ENCODE measurements around the gene FAM20C.

FAM20C gene

GRCh38 chr7:297611-298374, 105.4 kb downstream of the FAM20C start:
- ChIA-PET CTCF (interaction anchor here (0.6 kb wide), 2 partner anchors 8 to 881 kb away, joined by 3 read pairs; no protein-coding TSS in a partner anchor), POLR2A (no interaction called here)
- no peaks in the 10 kb centered on the region for H3K36me3 ChIP-seq (ENCODE audit: control insufficient read depth in 2 of 2, insufficient read depth in 1 of 2, low read length in 2 of 2)
- H3K9me3 ChIP-seq (ENCODE audit: control insufficient read depth, insufficient read depth, low read depth, low read length): no peaks in the 10 kb centered on the region
- no peak overlapping the region for H3K4me3 ChIP-seq (ENCODE audit: low read depth, low read length)
- no peaks in the 10 kb centered on the region for H3K4me1 ChIP-seq (ENCODE audit: control insufficient read depth, insufficient read depth, low read length)
- no peak for TF ChIP-seq ZNF510 (tag by site-specific recombination; IDR thresholded peaks at IDR 0.05; ENCODE audit: insufficient replicate concordance)
- no peak for TF ChIP-seq EGR2 (tag by site-specific recombination; IDR thresholded peaks at IDR 0.05; ENCODE audit: low read depth)
- TF ChIP-seq, protein P1, sequence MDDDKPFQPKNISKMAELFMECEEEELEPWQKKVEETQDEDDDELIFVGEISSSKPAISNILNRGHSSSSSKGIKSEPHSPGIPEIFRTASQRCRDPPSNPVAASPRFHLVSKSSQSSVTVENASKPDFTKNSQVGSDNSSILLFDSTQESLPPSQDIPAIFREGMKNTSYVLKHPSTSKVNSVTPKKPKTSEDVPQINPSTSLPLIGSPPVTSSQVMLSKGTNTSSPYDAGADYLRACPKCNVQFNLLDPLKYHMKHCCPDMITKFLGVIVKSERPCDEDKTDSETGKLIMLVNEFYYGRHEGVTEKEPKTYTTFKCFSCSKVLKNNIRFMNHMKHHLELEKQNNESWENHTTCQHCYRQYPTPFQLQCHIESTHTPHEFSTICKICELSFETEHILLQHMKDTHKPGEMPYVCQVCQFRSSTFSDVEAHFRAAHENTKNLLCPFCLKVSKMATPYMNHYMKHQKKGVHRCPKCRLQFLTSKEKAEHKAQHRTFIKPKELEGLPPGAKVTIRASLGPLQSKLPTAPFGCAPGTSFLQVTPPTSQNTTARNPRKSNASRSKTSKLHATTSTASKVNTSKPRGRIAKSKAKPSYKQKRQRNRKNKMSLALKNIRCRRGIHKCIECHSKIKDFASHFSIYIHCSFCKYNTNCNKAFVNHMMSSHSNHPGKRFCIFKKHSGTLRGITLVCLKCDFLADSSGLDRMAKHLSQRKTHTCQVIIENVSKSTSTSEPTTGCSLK (tag by site-specific recombination; IDR thresholded peaks at IDR 0.05): no peak
- no peak for TF ChIP-seq ZNF366 (tag by site-specific recombination; conservative IDR thresholded peaks at IDR 0.05)
- H3K27ac ChIP-seq (ENCODE audit: extremely low read depth, low read depth, low read length): no peak overlapping the region

DNA sequence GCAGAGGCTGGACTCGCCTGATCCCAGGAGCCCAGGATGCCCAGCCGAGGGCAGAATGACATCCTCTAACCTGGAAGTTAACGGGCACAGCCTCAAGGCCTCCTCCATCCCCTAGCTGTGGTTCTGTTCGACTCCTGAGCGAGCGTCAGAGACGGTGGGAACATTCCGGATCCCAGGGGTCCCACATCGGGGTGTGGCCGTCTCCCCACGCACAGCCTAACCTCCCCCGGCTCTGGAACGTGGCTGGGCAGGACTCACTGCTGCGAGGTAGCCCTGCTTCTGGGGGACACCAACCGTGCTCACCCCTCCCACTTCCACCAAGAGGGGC, 106.0 kb downstream of the FAM20C start:
- H3K27ac ChIP-seq (ENCODE audit: extremely low read depth, low read depth, low read length): no peak overlapping the region
- TF ChIP-seq ZNF274 (IDR thresholded peaks at IDR 0.05; ENCODE audit: low read length): no peak
- TF ChIP-seq ZNF274 (tag by site-specific recombination; IDR thresholded peaks at IDR 0.05; ENCODE audit: borderline replicate concordance): no peak
- no peak for TF ChIP-seq ZNF184 (tag by site-specific recombination; IDR thresholded peaks at IDR 0.05)
- TF ChIP-seq, protein P2, sequence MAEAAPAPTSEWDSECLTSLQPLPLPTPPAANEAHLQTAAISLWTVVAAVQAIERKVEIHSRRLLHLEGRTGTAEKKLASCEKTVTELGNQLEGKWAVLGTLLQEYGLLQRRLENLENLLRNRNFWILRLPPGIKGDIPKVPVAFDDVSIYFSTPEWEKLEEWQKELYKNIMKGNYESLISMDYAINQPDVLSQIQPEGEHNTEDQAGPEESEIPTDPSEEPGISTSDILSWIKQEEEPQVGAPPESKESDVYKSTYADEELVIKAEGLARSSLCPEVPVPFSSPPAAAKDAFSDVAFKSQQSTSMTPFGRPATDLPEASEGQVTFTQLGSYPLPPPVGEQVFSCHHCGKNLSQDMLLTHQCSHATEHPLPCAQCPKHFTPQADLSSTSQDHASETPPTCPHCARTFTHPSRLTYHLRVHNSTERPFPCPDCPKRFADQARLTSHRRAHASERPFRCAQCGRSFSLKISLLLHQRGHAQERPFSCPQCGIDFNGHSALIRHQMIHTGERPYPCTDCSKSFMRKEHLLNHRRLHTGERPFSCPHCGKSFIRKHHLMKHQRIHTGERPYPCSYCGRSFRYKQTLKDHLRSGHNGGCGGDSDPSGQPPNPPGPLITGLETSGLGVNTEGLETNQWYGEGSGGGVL (tag by site-specific recombination; IDR thresholded peaks at IDR 0.05): no peak
- TF ChIP-seq ZNF341 (tag by site-specific recombination; IDR thresholded peaks at IDR 0.05; ENCODE audit: low read depth): no peak
- TF ChIP-seq, protein P3, sequence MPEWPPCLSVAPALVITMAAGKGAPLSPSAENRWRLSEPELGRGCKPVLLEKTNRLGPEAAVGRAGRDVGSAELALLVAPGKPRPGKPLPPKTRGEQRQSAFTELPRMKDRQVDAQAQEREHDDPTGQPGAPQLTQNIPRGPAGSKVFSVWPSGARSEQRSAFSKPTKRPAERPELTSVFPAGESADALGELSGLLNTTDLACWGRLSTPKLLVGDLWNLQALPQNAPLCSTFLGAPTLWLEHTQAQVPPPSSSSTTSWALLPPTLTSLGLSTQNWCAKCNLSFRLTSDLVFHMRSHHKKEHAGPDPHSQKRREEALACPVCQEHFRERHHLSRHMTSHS (tag by site-specific recombination; IDR thresholded peaks at IDR 0.05): no peak
- TF ChIP-seq ZNF214 (tag by site-specific recombination; IDR thresholded peaks at IDR 0.05; ENCODE audit: borderline replicate concordance): no peak
- H3K36me3 ChIP-seq (ENCODE audit: control insufficient read depth in 2 of 2, insufficient read depth in 1 of 2, low read length in 2 of 2): no peaks in the 10 kb centered on the region
- no peak overlapping the region for H3K4me3 ChIP-seq (ENCODE audit: low read depth, low read length)
- no peaks in the 10 kb centered on the region for H3K9me3 ChIP-seq (ENCODE audit: control insufficient read depth, insufficient read depth, low read depth, low read length)
- ChIA-PET CTCF (interaction anchor here (0.6 kb wide), 1 partner anchor 881 kb away, joined by 3 read pairs; no protein-coding TSS in a partner anchor), POLR2A (no interaction called here)
- no peaks in the 10 kb centered on the region for H3K4me1 ChIP-seq (ENCODE audit: control insufficient read depth, insufficient read depth, low read length)

DNA sequence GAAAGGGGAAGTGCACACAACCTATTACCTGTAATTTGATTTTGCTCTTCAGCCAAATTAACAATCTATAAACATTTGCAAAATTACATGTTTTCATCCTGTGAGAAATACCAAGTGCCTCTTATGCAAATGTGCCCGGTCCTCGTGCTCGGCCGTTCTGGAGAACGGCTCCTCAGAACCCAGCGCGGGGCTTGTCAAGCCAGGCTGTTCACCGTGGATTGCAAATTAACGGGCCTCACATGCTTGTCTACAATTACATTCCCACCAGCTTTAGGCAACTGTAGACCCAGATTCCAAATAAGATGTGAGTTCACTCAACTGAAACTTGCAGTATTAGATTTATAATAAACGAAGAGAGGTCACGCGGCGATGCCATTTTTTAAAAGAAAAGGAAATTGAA, 106.4 kb downstream of the FAM20C start:
- Histone ChIP-seq H3K4me1 (ENCODE audit: control insufficient read depth, insufficient read depth, low read length) (no peaks in the 10 kb centered on the region), H3K27ac (ENCODE audit: extremely low read depth, low read depth, low read length) (no peak overlapping the region), H3K4me3 (ENCODE audit: low read depth, low read length) (no peak overlapping the region), H3K36me3 (ENCODE audit: control insufficient read depth in 2 of 2, insufficient read depth in 1 of 2, low read length in 2 of 2) (no peaks in the 10 kb centered on the region), H3K9me3 (ENCODE audit: control insufficient read depth, insufficient read depth, low read depth, low read length) (no peaks in the 10 kb centered on the region)
- ChIA-PET POLR2A (no interaction called here), CTCF (no interaction called here)
- TF ChIP-seq ZFP41 (tag by site-specific recombination; IDR thresholded peaks at IDR 0.05; ENCODE audit: borderline replicate concordance) (no peak), ZNF239 (tag by site-specific recombination; IDR thresholded peaks at IDR 0.05) (no peak), ZBTB10 (tag by site-specific recombination; IDR thresholded peaks at IDR 0.05) (no peak), ZNF121 (tag by site-specific recombination; IDR thresholded peaks at IDR 0.05) (no peak), ZNF792 (tag by site-specific recombination; IDR thresholded peaks at IDR 0.05) (no peak), ZNF677 (tag by site-specific recombination; IDR thresholded peaks at IDR 0.05) (no peak), SP7 (tag by site-specific recombination; IDR thresholded peaks at IDR 0.05) (no peak)
